Epithelial cell of proximal tubule (primary cell): ENCODE measurements around the gene CEBPZOS. TPM values are rescaled to one million over a fixed set of nuclear protein-coding genes. Genes with fewer than 3 reads are reported as not detected.

ENCODE experiments used
- DNase-seq: peaks from one replicate; pipeline ENCODE4 v3.0.0-alpha.2; 2011; ENCODE audit warnings: low read depth
- H3K4me3 ChIP-seq: 2 replicates; pipeline ENCODE4 v1.5.1; 2011; ENCODE audit warnings: low read depth, mild to moderate bottlenecking, low read length
- total RNA-seq: library from RNA; depleted of rRNA; stranded (reverse); fragments of >200 nt; gene quantifications from 2 replicates; pipeline ENCODE4 v1.2.3, GENCODE V29; 2015
- TF ChIP-seq, protein P1 (sequence below): conservative IDR thresholded peaks from 2 replicates; pipeline ENCODE4 v1.5.1; 2012; ENCODE audit warnings: low read depth, mild to moderate bottlenecking, low read length

CEBPZOS gene
- total RNA-seq, 1 donor from 2014 or later: 17.6 TPM

DNA sequence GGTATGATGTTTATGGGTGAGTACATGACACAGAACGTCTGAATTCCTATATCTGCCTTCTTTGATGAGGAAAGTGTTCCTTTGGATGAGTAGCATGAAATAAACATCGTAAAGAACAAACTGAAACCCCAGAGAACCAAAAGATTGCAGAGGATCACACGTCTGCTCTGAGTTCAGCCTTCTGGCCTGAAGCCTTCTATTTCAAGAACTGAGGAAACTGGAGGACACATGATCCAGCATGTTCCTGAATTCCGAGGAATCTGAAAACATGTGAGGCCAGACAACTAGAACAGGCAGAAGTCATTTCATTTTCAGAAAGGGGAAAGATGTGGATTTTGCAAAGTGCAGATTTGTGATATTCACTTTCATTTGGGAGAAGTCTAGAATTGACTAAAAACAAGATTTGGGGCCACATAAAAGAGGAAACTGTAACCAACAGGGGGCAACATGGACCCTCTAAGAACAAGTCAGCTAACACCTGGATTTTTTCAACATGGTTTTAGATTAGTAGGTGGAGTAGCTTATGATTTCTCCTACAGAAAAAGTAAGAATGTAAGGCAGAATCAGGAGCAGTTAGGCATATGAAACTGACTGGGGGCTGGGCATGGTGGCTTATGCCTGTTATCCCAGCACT lies 16.2 kb upstream of the CEBPZOS start:
- no peak for DNase-seq
- TF ChIP-seq, protein P1, sequence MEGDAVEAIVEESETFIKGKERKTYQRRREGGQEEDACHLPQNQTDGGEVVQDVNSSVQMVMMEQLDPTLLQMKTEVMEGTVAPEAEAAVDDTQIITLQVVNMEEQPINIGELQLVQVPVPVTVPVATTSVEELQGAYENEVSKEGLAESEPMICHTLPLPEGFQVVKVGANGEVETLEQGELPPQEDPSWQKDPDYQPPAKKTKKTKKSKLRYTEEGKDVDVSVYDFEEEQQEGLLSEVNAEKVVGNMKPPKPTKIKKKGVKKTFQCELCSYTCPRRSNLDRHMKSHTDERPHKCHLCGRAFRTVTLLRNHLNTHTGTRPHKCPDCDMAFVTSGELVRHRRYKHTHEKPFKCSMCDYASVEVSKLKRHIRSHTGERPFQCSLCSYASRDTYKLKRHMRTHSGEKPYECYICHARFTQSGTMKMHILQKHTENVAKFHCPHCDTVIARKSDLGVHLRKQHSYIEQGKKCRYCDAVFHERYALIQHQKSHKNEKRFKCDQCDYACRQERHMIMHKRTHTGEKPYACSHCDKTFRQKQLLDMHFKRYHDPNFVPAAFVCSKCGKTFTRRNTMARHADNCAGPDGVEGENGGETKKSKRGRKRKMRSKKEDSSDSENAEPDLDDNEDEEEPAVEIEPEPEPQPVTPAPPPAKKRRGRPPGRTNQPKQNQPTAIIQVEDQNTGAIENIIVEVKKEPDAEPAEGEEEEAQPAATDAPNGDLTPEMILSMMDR: peak; percentile 7
- H3K4me3 ChIP-seq: no peak overlapping the region

DNA sequence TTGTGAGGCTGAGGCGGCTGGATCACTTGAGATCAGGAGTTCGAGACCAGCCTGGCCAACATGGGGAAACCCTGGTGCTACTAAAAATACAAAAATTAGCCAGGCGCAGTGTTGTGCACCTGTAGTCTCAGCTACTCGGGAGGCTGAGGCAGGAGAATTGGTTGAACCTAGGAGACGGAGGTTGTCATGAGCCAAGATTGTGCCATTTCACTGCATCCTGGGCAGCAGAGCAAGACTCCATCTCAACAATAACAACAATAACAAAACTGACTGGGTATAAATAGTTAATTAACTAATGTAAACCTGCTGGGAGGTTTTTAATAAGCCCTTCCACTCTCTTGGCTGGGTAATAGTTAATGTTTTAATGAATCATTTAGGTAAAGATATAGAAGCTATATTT lies 15.7 kb upstream of the CEBPZOS start:
- DNase-seq: no peak
- TF ChIP-seq, protein P1: no peak
- H3K4me3 ChIP-seq: no peak overlapping the region

- H3K4me3 ChIP-seq: no peak overlapping the region
- TF ChIP-seq, protein P1: no peak
- DNase-seq: no peak
These were observed 14.3 kb upstream of the CEBPZOS start for GRCh38 chr2:37181726-37182684.

DNA sequence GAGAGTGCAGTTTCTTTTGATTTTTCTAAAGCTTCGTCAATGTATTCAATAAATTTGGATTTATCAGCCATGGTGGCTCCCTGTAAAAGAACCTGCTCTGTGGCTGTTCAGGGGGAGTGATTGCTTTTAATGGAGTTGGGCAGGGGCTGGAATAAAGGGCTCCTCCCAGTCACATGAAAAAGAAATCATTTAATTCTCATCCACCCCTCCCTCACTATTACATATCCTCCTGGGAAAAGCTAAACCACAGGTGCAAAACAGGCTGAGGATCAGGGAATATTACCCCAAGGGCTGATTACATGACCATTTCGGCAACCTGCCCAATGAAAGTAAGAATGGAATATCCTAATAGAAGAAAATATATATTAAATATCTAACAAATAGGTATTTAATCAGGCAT lies 7.7 kb upstream of the CEBPZOS start, which contains the start of gene SULT6B1:
Gene SULT6B1, minus strand, starts transcription at position 101 of the 400 bp plus-strand sequence. Its CDS starts 30 bp downstream, at position 71.
- TF ChIP-seq, protein P1: no peak
- no peak within 1 kb of the TSS for H3K4me3 ChIP-seq
- DNase-seq: no peak

- TF ChIP-seq, protein P1: peak; percentile 23
- no peak overlapping the region for H3K4me3 ChIP-seq
- DNase-seq: peak; percentile 59
These were observed 6.7 kb upstream of the CEBPZOS start for GRCh38 chr2:37189452-37190153.

- DNase-seq: no peak
- no peak overlapping the region for H3K4me3 ChIP-seq
- TF ChIP-seq, protein P1: no peak
These were observed 6.0 kb upstream of the CEBPZOS start for GRCh38 chr2:37190290-37190689.
